ENCODE data around the gene TMCC1. TPM values are rescaled to one million over a fixed set of nuclear protein-coding genes. Genes with fewer than 3 reads are reported as not detected.

Gene TMCC1
- total and polyA plus RNA-seq, 9 donors = 13.2 to 57.2 (median 42.4) TPM

- no peak overlapping the region for H3K27ac ChIP-seq
- H3K36me3 ChIP-seq = no peaks in the 10 kb centered on the region
- intact Hi-C loops (cut with DNase I) = loop anchor here in 1 of 4 donors (2.0 kb wide), 1 partner anchor 14 kb away; no protein-coding TSS in a partner anchor
- WGBS, 3 donors = 95 to 97% (median 96%) methylated on average over 3 of the region's 3 CpGs
- no peak for DNase-seq
- no peak for TF ChIP-seq CTCF (IDR thresholded peaks at IDR 0.05)
- no peak for TF ChIP-seq EP300 (IDR thresholded peaks at IDR 0.05)
- no peak for TF ChIP-seq POLR2A (IDR thresholded peaks at IDR 0.05)
- H3K4me1 ChIP-seq (ENCODE audit: insufficient read depth) = peaks cover 3% of the 10 kb centered on the region
- no peaks in the 10 kb centered on the region for H3K9me3 ChIP-seq
- no peak overlapping the region for H3K4me3 ChIP-seq
- no peaks in the 10 kb centered on the region for H3K27me3 ChIP-seq
Measured at GRCh38 chr3:129770604-129771003, 122.9 kb downstream of the TMCC1 start.

- Histone ChIP-seq H3K4me1 (ENCODE audit: insufficient read depth) (peaks cover 3% of the 10 kb centered on the region), H3K27me3 (no peaks in the 10 kb centered on the region), H3K9me3 (no peaks in the 10 kb centered on the region), H3K36me3 (no peaks in the 10 kb centered on the region), H3K27ac (no peak overlapping the region), H3K4me3 (no peak overlapping the region)
- DNase-seq = no peak
- WGBS, 3 donors = 94 to 98% (median 97%) methylated on average over 3 of the region's 3 CpGs
- TF ChIP-seq POLR2A (IDR thresholded peaks at IDR 0.05) = no peak
- intact Hi-C loops (cut with DNase I) = loop anchor here in 1 of 4 donors (2.0 kb wide), 1 partner anchor 13 kb away; no protein-coding TSS in a partner anchor
Measured at GRCh38 chr3:129769616-129770015, 123.9 kb downstream of the TMCC1 start.

- Histone ChIP-seq H3K9me3 (no peaks in the 10 kb centered on the region), H3K4me3 (no peak overlapping the region), H3K4me1 (ENCODE audit: insufficient read depth) (peaks cover 3% of the 10 kb centered on the region), H3K27ac (no peak overlapping the region), H3K27me3 (no peaks in the 10 kb centered on the region), H3K36me3 (no peaks in the 10 kb centered on the region)
- TF ChIP-seq CTCF (IDR thresholded peaks at IDR 0.05) = no peak
- no peak for TF ChIP-seq POLR2A (IDR thresholded peaks at IDR 0.05)
- TF ChIP-seq EP300 (IDR thresholded peaks at IDR 0.05) = no peak
- DNase-seq = no peak
- WGBS, 3 donors = 43 to 67% (median 53%) methylated on average over 1 of the region's 1 CpG
- intact Hi-C loops (cut with DNase I) = no loop called here
Measured at GRCh38 chr3:129768728-129769127, 124.8 kb downstream of the TMCC1 start.

- DNase-seq = no peak
- Histone ChIP-seq H3K4me3 (no peak overlapping the region), H3K4me1 (ENCODE audit: insufficient read depth) (peaks cover 3% of the 10 kb centered on the region), H3K9me3 (no peaks in the 10 kb centered on the region), H3K27ac (no peak overlapping the region), H3K36me3 (no peaks in the 10 kb centered on the region), H3K27me3 (no peaks in the 10 kb centered on the region)
- WGBS, 3 donors = 70 to 71% (median 70%) methylated on average over 2 of the region's 2 CpGs
- TF ChIP-seq CTCF (IDR thresholded peaks at IDR 0.05) (no peak), EP300 (IDR thresholded peaks at IDR 0.05) (no peak), POLR2A (IDR thresholded peaks at IDR 0.05) (no peak)
- intact Hi-C loops (cut with DNase I) = no loop called here
Measured at GRCh38 chr3:129766135-129766534, 127.4 kb downstream of the TMCC1 start.

- Histone ChIP-seq H3K9me3 (no peaks in the 10 kb centered on the region), H3K36me3 (no peaks in the 10 kb centered on the region), H3K4me1 (ENCODE audit: insufficient read depth) (peaks cover 3% of the 10 kb centered on the region), H3K27me3 (no peaks in the 10 kb centered on the region), H3K27ac (no peak overlapping the region), H3K4me3 (no peak overlapping the region)
- no peak for DNase-seq
- intact Hi-C loops (cut with DNase I) = no loop called here
- TF ChIP-seq CTCF (IDR thresholded peaks at IDR 0.05) (no peak), EP300 (IDR thresholded peaks at IDR 0.05) (no peak), POLR2A (IDR thresholded peaks at IDR 0.05) (no peak)
Measured at GRCh38 chr3:129764090-129764489, 129.4 kb downstream of the TMCC1 start.
